ENCODE measurements around the gene SH3RF3. TPM values are rescaled to one million over a fixed set of nuclear protein-coding genes. Genes with fewer than 3 reads are reported as not detected.

Gene SH3RF3
- total RNA-seq, 2 donors from 2014 or later = 1.3 to 2.5 TPM

GRCh38 chr2:109384308-109385271 is 255.6 kb downstream of the SH3RF3 start:
- no peak for TF ChIP-seq CTCF (IDR thresholded peaks at IDR 0.05)
- H3K4me1 ChIP-seq = no peaks in the 10 kb centered on the region
- no peaks in the 10 kb centered on the region for H3K27me3 ChIP-seq
- H3K9ac ChIP-seq (ENCODE audit: low read depth in 2 of 2, low read length in 2 of 2) = no peak overlapping the region
- no peaks in the 10 kb centered on the region for H3K36me3 ChIP-seq
- no peak for DNase-seq
- no peaks in the 10 kb centered on the region for H3K9me3 ChIP-seq
- H3K27ac ChIP-seq = no peak overlapping the region
- intact Hi-C loops (cut with DNase I) = no loop called here
- no peak overlapping the region for H3K4me3 ChIP-seq

GRCh38 chr2:109385506-109385905 is 256.5 kb downstream of the SH3RF3 start:
- intact Hi-C loops (cut with DNase I) = no loop called here
- H3K27me3 ChIP-seq = no peaks in the 10 kb centered on the region
- no peaks in the 10 kb centered on the region for H3K9me3 ChIP-seq
- H3K36me3 ChIP-seq = no peaks in the 10 kb centered on the region
- no peak overlapping the region for H3K27ac ChIP-seq
- no peaks in the 10 kb centered on the region for H3K4me1 ChIP-seq
- H3K9ac ChIP-seq (ENCODE audit: low read depth in 2 of 2, low read length in 2 of 2) = no peak overlapping the region
- no peak for TF ChIP-seq CTCF (IDR thresholded peaks at IDR 0.05)
- no peak overlapping the region for H3K4me3 ChIP-seq
- DNase-seq = no peak

GRCh38 chr2:109386004-109386695 is 257.1 kb downstream of the SH3RF3 start:
- intact Hi-C loops (cut with DNase I) = no loop called here
- H3K9ac ChIP-seq (ENCODE audit: low read depth in 2 of 2, low read length in 2 of 2) = no peak overlapping the region
- no peaks in the 10 kb centered on the region for H3K27me3 ChIP-seq
- no peak for DNase-seq
- H3K4me1 ChIP-seq = no peaks in the 10 kb centered on the region
- H3K36me3 ChIP-seq = no peaks in the 10 kb centered on the region
- no peak overlapping the region for H3K4me3 ChIP-seq
- no peaks in the 10 kb centered on the region for H3K9me3 ChIP-seq
- no peak overlapping the region for H3K27ac ChIP-seq
- no peak for TF ChIP-seq CTCF (IDR thresholded peaks at IDR 0.05)

- no peaks in the 10 kb centered on the region for H3K27me3 ChIP-seq
- H3K9ac ChIP-seq (ENCODE audit: low read depth in 2 of 2, low read length in 2 of 2) = no peak overlapping the region
- no peaks in the 10 kb centered on the region for H3K4me1 ChIP-seq
- no peak overlapping the region for H3K4me3 ChIP-seq
- H3K36me3 ChIP-seq = no peaks in the 10 kb centered on the region
- no peak for DNase-seq
- H3K9me3 ChIP-seq = no peaks in the 10 kb centered on the region
- intact Hi-C loops (cut with DNase I) = no loop called here
- H3K27ac ChIP-seq = no peak overlapping the region
- no peak for TF ChIP-seq CTCF (IDR thresholded peaks at IDR 0.05)
These were observed 258.3 kb downstream of the SH3RF3 start for GRCh38 chr2:109387221-109387735.

- DNase-seq = no peak
- H3K4me3 ChIP-seq = no peak overlapping the region
These were observed 258.9 kb downstream of the SH3RF3 start for GRCh38 chr2:109387778-109388469.

More at GRCh38 chr2:109387778-109388469, 258.9 kb downstream of the SH3RF3 start:
- H3K27ac ChIP-seq = no peak overlapping the region
- no peaks in the 10 kb centered on the region for H3K4me1 ChIP-seq
- H3K9ac ChIP-seq (ENCODE audit: low read depth in 2 of 2, low read length in 2 of 2) = no peak overlapping the region
- intact Hi-C loops (cut with DNase I) = no loop called here
- no peaks in the 10 kb centered on the region for H3K27me3 ChIP-seq
- no peaks in the 10 kb centered on the region for H3K9me3 ChIP-seq
- H3K36me3 ChIP-seq = no peaks in the 10 kb centered on the region
- TF ChIP-seq CTCF (IDR thresholded peaks at IDR 0.05) = no peak
